Measurements from ENCODE around the gene PDE4D.

Gene PDE4D

DNA sequence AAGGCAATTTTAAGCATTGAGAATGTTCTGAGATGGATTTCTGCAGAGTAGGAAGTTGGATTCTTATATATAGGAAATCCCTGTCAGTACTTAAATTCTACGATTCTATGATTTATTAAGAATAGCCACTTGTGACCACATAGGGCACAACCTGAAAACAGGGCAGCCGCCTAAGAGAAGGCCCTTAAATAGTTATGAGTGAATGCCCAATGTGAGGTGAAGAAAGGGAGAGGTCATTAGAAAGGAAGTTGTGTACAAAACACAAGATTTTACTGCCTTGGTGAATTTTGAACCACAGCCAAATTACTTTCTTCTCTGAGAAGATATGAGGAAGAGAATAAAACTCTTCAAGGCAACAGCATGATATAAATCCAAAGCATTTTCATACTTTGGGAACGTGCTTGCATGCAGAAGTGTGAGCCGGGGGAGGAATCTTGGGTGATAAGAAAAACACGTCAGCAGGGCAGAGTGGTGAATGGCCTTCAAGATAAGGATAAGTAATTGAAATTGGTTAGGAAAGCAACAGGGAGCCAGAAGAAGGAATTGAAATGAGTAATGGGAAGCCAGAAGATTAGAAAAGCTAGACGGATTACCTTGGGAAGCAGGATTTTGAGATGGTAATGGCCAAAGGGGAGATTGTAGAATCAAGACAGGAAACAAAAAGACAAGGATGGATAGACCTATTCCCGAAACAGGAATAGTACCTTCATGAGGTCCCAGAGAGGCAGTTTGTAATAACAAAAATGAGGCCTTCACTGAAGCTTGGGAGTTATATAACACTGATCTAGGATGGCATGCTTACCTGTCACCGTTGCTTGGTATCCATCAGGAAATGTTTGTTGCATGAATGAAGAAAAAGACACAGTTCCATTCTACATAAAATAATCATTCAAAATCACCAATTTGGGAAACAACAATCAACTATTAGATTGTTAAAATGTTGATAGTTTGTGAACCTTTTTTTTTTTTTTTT is 244.3 kb downstream of the PDE4D start:
- no peak for DNase-seq

- DNase-seq: no peak
These were observed 245.3 kb downstream of the PDE4D start for GRCh38 chr5:59648038-59648831.

- no peak for DNase-seq
These were observed 248.1 kb downstream of the PDE4D start for GRCh38 chr5:59645380-59645779.

DNA sequence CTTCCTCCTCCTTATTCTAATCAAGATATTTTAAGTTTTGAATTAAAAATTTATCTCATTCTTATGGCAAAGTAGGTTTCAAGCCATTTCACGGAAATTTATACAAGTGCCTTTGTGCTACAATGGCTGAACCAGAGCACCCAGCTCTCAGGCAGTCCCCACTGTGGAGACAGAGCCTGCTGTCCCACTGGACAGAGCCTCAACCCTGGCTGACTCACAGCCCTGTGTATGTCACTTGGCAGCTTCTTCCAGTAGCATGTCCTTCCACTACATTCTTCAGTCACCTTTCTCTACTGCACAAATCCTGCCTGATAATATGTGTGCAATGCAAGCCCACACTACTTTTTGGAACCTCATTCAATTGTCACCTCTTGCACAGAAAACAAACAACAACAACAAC is 253.1 kb downstream of the PDE4D start:
- DNase-seq: no peak

GRCh38 chr5:59637884-59638580 is 255.5 kb downstream of the PDE4D start:
- no peak for DNase-seq

DNA sequence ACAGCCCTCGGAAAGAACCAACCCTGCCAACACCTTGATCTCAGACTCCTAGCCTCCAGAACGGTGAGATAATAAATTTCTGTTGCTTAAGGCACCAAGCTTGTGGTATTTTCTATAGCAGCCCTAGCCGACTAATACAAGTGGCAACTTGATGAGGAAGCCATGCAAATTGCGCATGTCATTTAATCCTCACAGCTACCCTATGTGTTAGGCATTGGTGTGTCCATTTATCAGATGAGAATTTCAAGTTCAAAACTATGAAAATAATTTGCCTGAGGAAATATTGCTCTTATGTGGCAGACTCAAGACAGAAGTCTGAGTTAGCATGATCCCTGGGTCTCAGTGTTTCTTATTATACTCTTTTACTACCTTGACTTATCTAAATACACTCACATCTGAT is 264.0 kb downstream of the PDE4D start:
- DNase-seq: no peak

DNA sequence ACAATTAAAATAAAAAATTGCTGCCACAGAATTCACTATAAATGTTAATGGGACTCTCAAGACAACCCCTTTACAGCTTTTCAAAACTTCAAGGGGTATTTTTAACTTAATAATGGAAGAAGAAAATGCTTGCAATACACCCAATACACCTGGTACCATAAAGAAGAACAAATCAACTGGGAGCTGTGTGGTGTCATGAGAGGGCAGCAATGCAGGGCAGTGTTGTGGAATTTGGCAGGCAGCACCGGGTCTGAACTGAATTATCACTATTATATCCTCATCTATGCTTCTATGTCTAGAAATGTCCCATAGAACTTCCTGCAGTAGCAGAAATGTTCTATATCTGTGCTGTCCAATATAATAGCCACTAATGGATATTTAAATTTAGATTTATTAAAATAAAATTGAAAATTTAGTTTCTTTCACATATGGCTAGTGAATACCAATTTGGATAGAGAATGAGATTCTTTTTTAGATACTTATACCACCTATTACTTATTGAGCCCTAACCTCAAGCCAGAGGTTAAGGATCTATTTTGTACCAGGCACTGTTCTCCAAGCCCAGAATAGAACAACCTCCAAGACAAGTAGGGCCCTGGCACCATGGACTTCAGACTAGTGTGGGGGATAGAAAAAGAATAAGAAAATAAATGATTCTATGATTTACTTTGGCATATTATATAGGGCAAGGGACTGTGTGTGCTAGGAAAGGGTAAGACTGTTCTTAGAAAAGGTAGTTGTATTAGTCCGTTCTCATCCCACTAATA is 265.3 kb downstream of the PDE4D start:
- DNase-seq: no peak

DNA sequence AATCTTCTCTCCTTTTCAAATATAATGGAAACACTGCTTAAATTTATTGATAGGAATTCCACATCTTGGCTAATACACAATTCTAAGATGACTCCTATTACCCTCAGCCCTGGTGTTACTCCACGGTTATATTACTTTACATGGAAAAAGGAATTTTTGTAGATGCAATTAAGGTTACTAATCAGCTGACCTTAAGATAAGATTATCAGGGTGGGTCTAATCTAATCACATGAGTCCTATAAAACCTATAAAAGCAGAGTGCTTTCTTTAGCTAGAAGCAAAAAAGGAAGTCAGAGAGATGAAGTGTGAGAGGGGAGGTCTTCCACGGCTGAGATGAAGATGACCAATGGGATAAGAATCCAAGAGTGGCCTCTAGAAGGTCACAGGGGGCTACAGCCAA is 268.6 kb downstream of the PDE4D start:
- no peak for DNase-seq

DNA sequence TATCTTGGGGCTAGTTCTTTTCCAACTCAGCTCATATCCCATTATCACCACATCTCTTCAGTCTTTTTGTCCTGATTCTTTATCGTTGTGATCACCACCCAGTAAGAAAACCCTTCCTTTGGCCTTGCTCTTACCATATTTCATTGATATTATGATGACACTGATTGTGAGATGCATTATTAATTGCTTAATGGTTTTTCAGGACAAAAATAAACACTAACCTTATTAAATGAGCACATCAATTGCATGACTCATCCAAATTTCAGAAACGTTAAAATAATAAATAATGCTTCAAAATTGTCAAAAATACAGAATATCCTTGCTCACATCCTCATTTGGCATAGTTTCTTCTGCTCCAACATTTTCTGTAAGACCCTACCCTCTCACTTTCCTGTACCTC is 270.7 kb downstream of the PDE4D start:
- DNase-seq: no peak

DNA sequence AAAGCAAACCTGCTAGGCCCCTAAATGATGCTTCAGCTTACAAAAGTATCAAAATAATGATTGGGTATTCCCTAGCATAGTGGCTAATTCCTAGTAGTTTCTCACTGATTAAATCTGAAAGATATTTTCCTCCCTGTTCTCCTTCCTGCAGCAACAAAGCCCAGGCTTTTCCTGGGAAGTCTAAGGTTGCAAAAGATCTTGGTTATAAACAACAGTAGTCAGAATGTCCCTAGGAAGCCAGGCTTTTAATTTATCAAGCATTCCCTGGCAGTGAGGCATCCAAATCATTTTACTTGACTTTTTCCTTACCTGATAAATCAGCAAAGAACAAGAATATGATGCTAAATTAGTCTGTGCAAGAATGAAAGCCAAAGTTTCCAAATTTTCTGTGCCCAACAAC is 272.0 kb downstream of the PDE4D start:
- DNase-seq: no peak

DNA sequence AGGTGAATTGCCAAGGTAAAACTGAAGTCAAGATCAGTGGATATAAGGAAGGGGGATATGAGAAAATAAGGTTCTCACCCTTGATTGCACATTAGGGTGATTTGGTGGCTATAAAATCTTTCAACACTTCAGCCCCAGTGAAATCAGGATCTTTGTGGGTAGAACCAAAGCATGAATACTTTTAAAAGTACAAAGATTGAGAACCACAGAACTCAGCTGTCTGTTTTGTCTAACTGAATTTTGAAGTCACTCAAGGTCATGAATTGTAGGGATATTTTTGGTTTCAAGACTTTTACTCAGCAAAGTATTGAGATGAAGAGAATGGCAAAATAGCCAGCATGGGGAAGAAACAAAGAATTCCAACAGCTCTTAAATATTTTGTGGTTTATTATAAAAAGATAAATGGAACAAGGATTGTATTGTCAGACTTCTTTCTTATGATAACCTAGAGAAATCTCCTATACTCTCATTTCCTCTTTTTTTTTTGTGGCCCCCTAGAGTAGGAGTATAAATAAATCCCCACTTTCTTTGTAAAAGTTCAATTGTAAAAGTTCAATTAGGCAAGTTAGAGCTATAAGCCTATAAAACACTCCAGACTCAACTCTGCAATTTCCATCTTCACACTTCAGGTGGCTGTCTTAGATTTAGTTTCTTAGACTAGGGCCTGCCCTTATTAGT is 272.9 kb downstream of the PDE4D start:
- no peak for DNase-seq

GRCh38 chr5:59618644-59619043 is 274.9 kb downstream of the PDE4D start:
- DNase-seq: no peak

GRCh38 chr5:59617186-59617771 is 276.2 kb downstream of the PDE4D start:
- no peak for DNase-seq

GRCh38 chr5:59616413-59616812 is 277.1 kb downstream of the PDE4D start:
- DNase-seq: no peak

DNA sequence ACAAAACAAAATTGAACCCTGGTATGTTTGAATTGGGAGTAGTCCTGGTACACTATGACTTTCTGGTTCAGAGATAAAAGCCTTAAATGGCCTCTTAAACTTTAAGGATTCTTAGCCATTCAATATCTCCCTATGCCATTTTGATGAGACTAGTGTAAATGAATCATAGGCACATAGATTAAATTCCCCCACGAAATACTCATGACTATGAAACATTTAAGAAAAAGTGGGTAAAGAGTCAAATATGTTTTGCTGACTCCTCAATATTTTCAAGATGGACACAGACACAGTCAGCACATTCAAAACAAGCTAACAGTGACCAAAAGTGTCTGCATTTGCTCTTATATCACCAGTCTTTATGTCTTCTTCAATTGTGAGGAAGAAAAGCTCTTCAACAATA is 278.3 kb downstream of the PDE4D start:
- no peak for DNase-seq

DNA sequence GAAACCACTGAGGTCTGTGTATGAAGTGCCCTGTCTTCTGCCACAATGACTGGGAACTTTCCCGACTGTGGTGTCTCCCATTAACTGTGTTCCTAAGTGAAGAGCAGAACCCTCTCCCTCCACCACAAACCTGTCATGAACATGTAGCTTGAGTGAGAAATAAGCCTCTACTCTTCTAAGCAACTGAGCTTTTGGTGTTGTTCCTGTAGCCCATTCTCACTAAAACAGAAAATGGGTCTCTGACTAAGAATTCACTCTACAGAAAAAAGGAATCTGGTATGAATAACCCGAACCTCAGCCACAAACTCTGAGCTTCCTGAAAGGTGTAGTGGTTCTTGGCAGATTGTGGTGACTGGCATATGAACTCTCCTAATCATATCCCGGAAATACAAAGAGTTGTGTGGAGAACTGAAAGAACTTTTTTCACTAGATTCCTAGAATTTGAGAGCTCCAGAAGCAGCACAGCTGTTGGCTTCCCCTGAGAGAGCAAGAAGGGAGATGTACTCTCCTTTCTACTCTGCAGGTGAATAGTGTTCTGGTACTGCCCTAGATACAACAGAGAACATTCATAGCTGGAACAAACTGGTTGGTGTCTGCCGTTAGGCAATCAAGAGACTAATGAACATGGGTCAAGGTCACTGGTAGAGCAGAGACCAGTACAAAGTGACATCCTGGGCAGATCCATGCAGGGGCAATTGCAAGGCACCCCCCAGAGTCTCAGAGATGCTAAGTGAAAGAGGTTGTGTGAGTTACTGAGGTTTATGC is 283.8 kb downstream of the PDE4D start:
- no peak for DNase-seq

DNA sequence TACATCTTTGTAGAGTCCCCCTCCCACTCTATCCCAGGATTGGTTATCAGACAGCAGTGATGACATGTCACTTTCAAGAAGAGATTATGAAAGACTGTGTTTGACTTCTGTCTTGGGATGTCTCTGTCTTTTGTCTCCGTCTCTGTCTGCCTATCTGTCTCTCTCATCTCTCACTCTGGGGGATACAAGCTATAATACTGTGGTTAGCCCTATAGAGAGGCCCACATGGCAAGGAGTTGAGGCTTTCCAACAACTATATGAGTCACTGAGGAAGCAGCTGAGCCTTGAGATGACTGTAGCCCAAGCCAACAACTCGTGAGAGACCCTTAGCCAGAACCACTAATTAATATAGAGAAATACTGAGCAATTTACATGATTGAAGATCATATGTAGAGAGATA is 284.8 kb downstream of the PDE4D start:
- no peak for DNase-seq

DNA sequence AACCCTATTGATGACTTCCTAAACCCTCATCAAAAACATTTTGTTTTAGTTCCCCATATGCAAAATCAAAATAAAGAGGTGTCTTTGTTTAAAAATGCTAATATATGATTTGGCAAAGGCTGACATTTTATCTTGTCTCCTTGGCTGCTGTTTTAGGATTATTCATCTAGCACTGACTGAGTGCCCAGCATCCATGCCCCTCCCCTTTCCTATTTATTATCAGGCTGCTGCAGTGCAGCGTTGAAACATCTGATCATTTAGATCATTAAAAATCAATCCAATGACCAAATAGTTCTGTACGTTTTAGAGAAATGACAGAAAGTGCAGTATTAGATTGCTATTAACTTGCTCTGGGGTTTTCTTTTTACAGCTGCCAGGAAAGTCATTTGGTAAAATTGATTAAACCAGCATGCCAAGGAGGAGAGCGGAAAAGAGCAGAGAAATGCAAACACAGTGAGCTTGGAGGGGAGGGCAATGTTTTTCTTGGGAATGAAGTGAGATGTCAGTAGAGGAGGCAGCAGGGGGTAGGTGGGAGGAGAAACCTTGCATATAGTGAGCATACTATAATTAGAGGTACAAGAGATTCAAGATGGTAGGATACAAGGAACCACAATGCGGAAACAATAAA is 286.3 kb downstream of the PDE4D start:
- no peak for DNase-seq

- DNase-seq: no peak
These were observed 287.6 kb downstream of the PDE4D start for GRCh38 chr5:59605915-59606314.

DNA sequence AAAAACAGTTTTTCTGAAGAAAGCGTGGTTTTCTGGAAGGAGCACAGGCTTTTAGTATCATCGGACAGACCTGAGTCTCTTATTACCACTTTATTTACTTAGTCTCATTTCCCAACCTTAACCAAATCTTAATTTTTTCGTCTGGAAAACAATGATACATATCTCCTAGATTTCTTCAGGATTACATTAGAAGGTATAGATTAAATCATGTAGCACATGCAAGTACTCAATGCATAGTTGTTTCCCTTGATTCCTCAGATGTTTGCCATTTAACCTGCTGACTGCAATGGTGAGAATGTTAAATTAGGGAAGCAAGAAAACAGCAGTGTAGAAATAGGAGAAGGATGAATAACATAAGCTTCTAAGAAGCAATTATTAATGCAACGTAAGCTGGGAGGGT is 289.4 kb downstream of the PDE4D start:
- no peak for DNase-seq

Data from femur (tissue), 1 donor.